WERI-Rb-1 (cell line): Measurements from ENCODE around the gene RALGAPB.

Source experiments
- DNase-seq: peaks from one replicate; pipeline ENCODE4 v3.0.0-alpha.2; 2020
- H3K27ac ChIP-seq: fragments of 250-450 bp; sonication (Bioruptor Pico); 2 replicates; pipeline ENCODE4 v1.5.1; 2020; ENCODE audit warnings: mild to moderate bottlenecking, moderate library complexity
- H3K27me3 ChIP-seq: fragments of 250-450 bp; sonication (Bioruptor Pico); 2 replicates; pipeline ENCODE4 v1.5.1; 2021; ENCODE audit warnings: mild to moderate bottlenecking, low read depth, moderate library complexity; ENCODE audit not compliant: insufficient read depth, severe bottlenecking
- H3K36me3 ChIP-seq: fragments of 250-450 bp; sonication (Bioruptor Pico); 2 replicates; pipeline ENCODE4 v1.5.1; 2020; ENCODE audit warnings: mild to moderate bottlenecking, moderate library complexity
- H3K4me3 ChIP-seq: 2 replicates; pipeline ENCODE4 v1.5.1; 2011; ENCODE audit warnings: low read depth, mild to moderate bottlenecking, control low read depth, low read length
- H3K9me3 ChIP-seq: fragments of 250-450 bp; sonication (Bioruptor Pico); 2 replicates; pipeline ENCODE4 v1.5.1; 2021; ENCODE audit warnings: mild to moderate bottlenecking, moderate library complexity; ENCODE audit not compliant: severe bottlenecking
- CTCF ChIP-seq: IDR thresholded peaks from 2 replicates; pipeline ENCODE4 v1.5.1; 2011; ENCODE audit warnings: low read depth, mild to moderate bottlenecking, control low read depth, inconsistent platforms, low read length

The RALGAPB gene

GRCh38 chr20:38547288-38548085, 74.8 kb downstream of the RALGAPB start:
- Histone ChIP-seq H3K4me3 (no peak overlapping the region), H3K27ac (no peak overlapping the region), H3K27me3 (no peaks in the 10 kb centered on the region), H3K36me3 (peaks cover 91% of the 10 kb centered on the region), H3K9me3 (no peaks in the 10 kb centered on the region)
- TF ChIP-seq CTCF = no peak
- DNase-seq = no peak

DNA sequence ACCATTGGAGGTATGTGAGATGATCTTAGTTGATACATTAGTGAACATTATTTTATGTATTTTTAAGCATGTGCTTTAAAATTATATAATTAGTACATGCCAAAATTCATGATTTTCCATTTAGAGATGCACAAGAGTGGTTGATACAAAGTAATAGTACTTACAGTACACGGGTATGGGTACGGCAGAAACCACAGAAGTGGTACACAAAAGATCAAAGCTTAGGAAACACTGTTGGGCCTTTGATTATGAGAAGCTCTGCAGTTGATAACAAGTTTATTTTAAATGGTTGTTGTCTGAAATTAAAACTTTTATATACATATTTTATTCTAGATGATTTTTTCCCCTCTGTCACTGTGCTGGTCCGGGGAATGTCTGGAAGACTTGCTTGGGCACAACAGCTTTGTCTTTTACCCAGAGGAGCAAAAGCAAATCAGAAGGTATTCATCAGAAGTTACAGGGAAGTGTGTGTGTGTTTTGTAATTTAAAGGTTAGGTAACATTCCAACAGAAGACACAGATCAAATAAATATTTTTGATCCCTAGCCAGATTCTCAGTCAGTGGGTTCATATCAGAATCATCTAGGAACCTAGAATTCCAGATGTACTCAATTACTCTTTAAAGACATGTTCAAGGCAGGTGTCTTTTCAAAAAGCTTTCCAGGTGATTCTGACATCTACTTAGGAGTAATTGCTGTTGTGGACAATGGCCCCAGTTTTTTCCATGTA, 75.9 kb downstream of the RALGAPB start:
- no peak overlapping the region for H3K27ac ChIP-seq
- H3K9me3 ChIP-seq = no peaks in the 10 kb centered on the region
- peaks cover 90% of the 10 kb centered on the region for H3K36me3 ChIP-seq
- H3K4me3 ChIP-seq = no peak overlapping the region
- H3K27me3 ChIP-seq = no peaks in the 10 kb centered on the region
- TF ChIP-seq CTCF = no peak
- no peak for DNase-seq

GRCh38 chr20:38550274-38550673, 77.6 kb downstream of the RALGAPB start:
- no peaks in the 10 kb centered on the region for H3K27me3 ChIP-seq
- H3K4me3 ChIP-seq = no peak overlapping the region
- no peak for DNase-seq
- TF ChIP-seq CTCF = no peak
- peaks cover 85% of the 10 kb centered on the region for H3K36me3 ChIP-seq
- no peaks in the 10 kb centered on the region for H3K9me3 ChIP-seq
- no peak overlapping the region for H3K27ac ChIP-seq

DNA sequence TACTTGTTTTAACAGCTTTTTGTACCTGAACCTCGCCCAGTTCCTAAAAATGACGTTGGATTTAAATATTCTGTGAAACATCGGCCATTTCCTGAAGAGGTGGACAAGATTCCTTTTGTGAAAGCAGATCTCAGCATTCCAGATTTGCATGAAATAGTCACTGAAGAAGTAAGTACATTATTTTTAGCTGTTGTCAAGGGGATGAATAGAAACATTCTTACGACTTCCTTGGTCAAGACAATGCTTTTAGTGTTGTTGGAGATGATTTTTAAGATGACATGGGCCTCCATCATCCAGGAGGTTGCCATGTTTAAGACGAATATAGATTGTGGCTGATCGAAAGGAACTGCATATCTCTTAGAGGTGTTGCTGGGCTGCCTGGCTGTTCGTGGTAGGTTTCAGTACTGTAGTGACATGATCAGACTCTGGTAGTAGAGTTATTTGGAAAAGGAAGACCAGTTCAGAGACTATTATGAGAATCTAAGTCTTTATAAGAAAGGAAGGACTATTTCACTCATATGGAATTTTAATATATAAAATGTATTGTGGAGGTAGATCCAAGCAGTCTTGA, 78.5 kb downstream of the RALGAPB start:
- no peak overlapping the region for H3K4me3 ChIP-seq
- no peak for TF ChIP-seq CTCF
- no peak overlapping the region for H3K27ac ChIP-seq
- no peaks in the 10 kb centered on the region for H3K27me3 ChIP-seq
- H3K9me3 ChIP-seq = no peaks in the 10 kb centered on the region
- DNase-seq = no peak
- H3K36me3 ChIP-seq = peaks cover 85% of the 10 kb centered on the region

DNA sequence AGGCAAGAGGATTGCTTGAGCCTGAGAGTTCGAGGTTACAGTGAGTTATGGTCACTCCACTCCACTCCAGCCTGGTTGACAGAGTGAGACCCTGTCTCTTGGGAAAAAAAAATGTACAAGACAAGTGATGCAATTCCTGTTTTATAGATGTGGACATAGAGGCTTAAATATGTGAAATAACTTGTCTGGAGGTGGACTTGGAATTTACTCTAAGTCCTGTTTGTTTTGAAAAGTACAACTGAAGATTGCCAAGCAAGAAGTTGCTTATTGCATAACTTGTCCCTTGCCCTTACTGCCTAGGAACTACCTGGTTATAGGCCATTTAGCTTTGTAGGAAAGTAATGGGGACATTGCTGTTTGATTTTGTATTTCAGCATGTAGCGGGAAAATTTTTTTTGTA, 82.3 kb downstream of the RALGAPB start:
- no peak overlapping the region for H3K4me3 ChIP-seq
- H3K9me3 ChIP-seq = no peaks in the 10 kb centered on the region
- H3K27ac ChIP-seq = no peak overlapping the region
- peaks cover 79% of the 10 kb centered on the region for H3K36me3 ChIP-seq
- TF ChIP-seq CTCF = no peak
- no peaks in the 10 kb centered on the region for H3K27me3 ChIP-seq
- DNase-seq = no peak
